Vagina (tissue), 2 donors: ENCODE results near the gene DENND5A. TPM values are rescaled to one million over a fixed set of nuclear protein-coding genes. Genes with fewer than 3 reads are reported as not detected.
"Not testable (repeated sequence)": the region's sequence is repeated elsewhere in the genome, so short reads cannot be mapped to it uniquely, and the experiment has no call there.

Source experiments
- DNase-seq, 2 donors: peaks; one replicate each; pipeline ENCODE4 v3.0.0-alpha.2; 2017; ENCODE audit errors: extremely low spot score in 2 of 2
- H3K27ac ChIP-seq: fragments of 200-600 bp; sonication (generic); one replicate; pipeline ENCODE4 v1.5.1; 2019
- H3K27me3 ChIP-seq: fragments of 200-600 bp; sonication (generic); one replicate; pipeline ENCODE4 v1.5.1; 2019
- H3K36me3 ChIP-seq, 2 donors: fragments of 200-600 bp; sonication (generic); one replicate each; pipeline ENCODE4 v1.5.1; 2017 to 2019
- H3K4me1 ChIP-seq: fragments of 200-600 bp; sonication (generic); one replicate; pipeline ENCODE4 v1.5.1; 2019
- H3K4me3 ChIP-seq, 2 donors: fragments of 200-600 bp; sonication (generic); 1 replicate in 1 of 2; 2 replicates in 1 of 2; pipeline ENCODE4 v1.5.1; 2016 to 2019
- H3K9me3 ChIP-seq: fragments of 200-600 bp; sonication (generic); one replicate; pipeline ENCODE4 v1.5.1; 2019
- POLR2A ChIP-seq, 2 donors: fragments of 450-650 bp; IDR thresholded peaks; one replicate each; pipeline ENCODE4 v1.6.1; 2017; ENCODE audit warnings: antibody characterized with exemption in 2 of 2, mild to moderate bottlenecking in 2 of 2, moderate library complexity in 2 of 2
- POLR2AphosphoS5 ChIP-seq, 2 donors: sonication (generic); formaldehyde crosslinking; IDR thresholded peaks; one replicate each; pipeline ENCODE4 v1.9.0; 2017; ENCODE audit warnings: antibody characterized with exemption in 2 of 2, mild to moderate bottlenecking in 2 of 2, low read depth in 1 of 2; ENCODE audit not compliant: insufficient read depth in 1 of 2
- intact Hi-C: fragments of 100-400 bp; cut with DNase I; formaldehyde crosslinking; loops from one replicate; pipeline ENCODE4 v1.15.1; 2023
- total RNA-seq: library from RNA; depleted of rRNA; stranded (reverse); fragments of >200 nt; gene quantifications from one replicate; pipeline ENCODE4 v1.2.3, GENCODE V29; 2016
- TF ChIP-seq, protein P1 (sequence below), 3 experiments: fragments of 450-650 bp in 2 of 3; fragments of 200-600 bp in 1 of 3; sonication (generic) in 1 of 3; IDR thresholded peaks; one replicate each; pipeline ENCODE4 v1.5.1; 2017 to 2019; ENCODE audit warnings: antibody characterized with exemption in 3 of 3, mild to moderate bottlenecking in 2 of 3, moderate library complexity in 2 of 3

Gene DENND5A
- total RNA-seq, 1 donor from 2014 or later: 82.0 TPM

DNA sequence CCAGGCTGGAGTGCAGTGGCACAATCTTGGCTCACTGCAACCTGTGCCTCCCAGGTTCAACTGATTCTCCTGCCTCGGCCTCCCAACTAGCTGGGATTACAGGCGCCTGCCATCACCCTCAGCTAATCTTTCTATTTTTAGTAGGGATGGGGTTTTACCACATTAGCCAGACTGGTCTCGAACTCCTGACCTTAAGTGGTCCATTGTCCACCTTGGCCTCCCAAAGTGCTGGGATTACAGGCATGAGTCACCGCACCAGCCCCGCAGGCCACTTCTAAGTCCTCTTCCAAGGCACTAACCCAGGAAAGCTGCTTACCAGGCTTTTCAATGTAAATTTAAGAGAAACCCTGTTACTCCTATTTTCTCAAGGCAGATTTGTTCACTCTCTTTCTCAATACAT lies 50.4 kb downstream of the DENND5A start:
- intact Hi-C loops: no loop called here
- TF ChIP-seq POLR2AphosphoS5 (IDR thresholded peaks at IDR 0.05; ENCODE audit: insufficient read depth in 1 of 2, low read depth in 1 of 2) (no peak), POLR2A (IDR thresholded peaks at IDR 0.05) (no peak)
- TF ChIP-seq, protein P1, sequence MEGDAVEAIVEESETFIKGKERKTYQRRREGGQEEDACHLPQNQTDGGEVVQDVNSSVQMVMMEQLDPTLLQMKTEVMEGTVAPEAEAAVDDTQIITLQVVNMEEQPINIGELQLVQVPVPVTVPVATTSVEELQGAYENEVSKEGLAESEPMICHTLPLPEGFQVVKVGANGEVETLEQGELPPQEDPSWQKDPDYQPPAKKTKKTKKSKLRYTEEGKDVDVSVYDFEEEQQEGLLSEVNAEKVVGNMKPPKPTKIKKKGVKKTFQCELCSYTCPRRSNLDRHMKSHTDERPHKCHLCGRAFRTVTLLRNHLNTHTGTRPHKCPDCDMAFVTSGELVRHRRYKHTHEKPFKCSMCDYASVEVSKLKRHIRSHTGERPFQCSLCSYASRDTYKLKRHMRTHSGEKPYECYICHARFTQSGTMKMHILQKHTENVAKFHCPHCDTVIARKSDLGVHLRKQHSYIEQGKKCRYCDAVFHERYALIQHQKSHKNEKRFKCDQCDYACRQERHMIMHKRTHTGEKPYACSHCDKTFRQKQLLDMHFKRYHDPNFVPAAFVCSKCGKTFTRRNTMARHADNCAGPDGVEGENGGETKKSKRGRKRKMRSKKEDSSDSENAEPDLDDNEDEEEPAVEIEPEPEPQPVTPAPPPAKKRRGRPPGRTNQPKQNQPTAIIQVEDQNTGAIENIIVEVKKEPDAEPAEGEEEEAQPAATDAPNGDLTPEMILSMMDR (IDR thresholded peaks at IDR 0.05): no peak
- Histone ChIP-seq H3K36me3 (no peaks in the 10 kb centered on the region), H3K27me3 (no peaks in the 10 kb centered on the region), H3K4me3 (no peak overlapping the region), H3K9me3 (no peaks in the 10 kb centered on the region), H3K27ac (no peak overlapping the region), H3K4me1 (peaks cover 26% of the 10 kb centered on the region)
- DNase-seq: no peak

DNA sequence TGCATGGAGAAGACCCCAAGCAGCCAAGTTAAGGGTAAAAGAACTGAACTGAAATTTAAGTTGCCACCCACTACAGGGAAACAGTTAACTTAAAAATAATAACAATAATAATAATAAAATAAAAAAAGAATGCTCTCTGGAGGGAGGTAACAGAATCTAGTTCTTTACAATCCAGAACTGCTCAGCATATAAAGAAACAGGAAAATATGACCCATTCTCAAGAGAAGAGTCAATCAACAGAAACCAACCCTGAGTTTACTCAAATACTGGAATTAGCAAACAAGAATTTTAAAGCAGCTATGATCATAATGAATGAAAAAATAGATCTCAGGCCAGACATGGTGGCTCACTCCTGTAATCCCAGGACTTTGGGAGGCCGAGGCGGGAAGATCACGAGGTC lies 53.8 kb downstream of the DENND5A start:
- peaks cover 32% of the 10 kb centered on the region for H3K4me1 ChIP-seq
- no peaks in the 10 kb centered on the region for H3K27me3 ChIP-seq
- TF ChIP-seq, protein P1 (IDR thresholded peaks at IDR 0.05): no peak
- TF ChIP-seq POLR2AphosphoS5 (IDR thresholded peaks at IDR 0.05; ENCODE audit: insufficient read depth in 1 of 2, low read depth in 1 of 2): no peak
- TF ChIP-seq POLR2A (IDR thresholded peaks at IDR 0.05): no peak
- DNase-seq: no peak
- H3K4me3 ChIP-seq: no peak overlapping the region
- no peaks in the 10 kb centered on the region for H3K36me3 ChIP-seq
- intact Hi-C loops: no loop called here
- no peak overlapping the region for H3K27ac ChIP-seq
- no peaks in the 10 kb centered on the region for H3K9me3 ChIP-seq

DNA sequence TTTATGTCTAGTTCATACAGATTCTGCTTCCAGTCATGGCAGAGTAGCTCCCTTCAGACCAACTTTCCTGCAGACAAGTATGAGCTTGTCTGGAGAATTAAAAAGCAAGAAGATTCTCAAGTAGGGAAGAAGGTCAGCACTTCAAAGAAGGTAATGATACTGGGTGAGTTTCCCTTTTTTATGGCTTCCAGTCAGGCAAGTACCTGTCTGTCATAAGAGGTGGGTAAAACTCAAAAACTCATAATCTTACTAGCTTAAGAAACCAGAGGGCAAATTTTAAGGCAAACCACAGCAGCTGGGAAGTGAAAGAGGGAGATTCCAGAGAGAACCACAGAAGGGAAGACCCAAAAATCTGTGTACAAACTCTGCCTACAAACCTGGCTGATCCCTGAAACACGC lies 54.2 kb downstream of the DENND5A start:
- no peak for TF ChIP-seq POLR2A (IDR thresholded peaks at IDR 0.05)
- TF ChIP-seq, protein P1 (IDR thresholded peaks at IDR 0.05): no peak
- no peak for TF ChIP-seq POLR2AphosphoS5 (IDR thresholded peaks at IDR 0.05; ENCODE audit: insufficient read depth in 1 of 2, low read depth in 1 of 2)
- Histone ChIP-seq H3K4me3 (no peak overlapping the region), H3K27me3 (no peaks in the 10 kb centered on the region), H3K4me1 (peaks cover 32% of the 10 kb centered on the region), H3K36me3 (no peaks in the 10 kb centered on the region), H3K27ac (no peak overlapping the region), H3K9me3 (no peaks in the 10 kb centered on the region)
- no peak for DNase-seq
- intact Hi-C loops: no loop called here

DNA sequence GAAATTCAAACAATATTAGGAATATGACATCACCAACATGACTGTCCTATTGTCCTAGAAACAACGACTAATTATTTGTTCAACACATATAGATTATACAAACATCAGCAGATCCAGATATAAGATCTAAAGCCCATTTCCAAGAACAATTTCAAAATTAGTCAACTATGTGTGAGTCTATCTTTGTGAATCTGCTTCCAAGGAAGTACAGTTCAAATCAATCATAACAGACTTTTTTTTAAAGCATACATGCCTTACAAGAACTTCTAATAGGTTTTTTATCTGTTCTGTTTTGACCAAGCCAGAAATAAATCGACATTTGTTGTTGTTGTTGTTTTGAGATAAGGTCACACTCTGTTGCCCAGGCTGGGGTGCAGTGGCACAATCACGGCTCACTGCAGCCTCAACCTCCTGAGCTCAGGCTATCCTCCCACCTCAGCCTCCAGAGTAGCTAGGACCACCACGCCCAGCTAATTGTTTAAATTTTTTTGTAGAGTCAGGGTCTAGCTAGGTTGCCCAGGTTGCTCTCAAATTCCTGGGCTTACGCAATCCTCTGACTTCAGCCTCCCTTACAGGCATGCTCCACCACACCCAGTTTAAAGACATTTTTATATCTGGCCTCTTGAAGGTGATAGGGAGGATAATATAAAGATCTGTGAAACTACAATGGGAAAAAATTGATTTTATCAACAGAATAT lies 54.8 kb downstream of the DENND5A start:
- no peak for DNase-seq
- Histone ChIP-seq H3K27me3 (no peaks in the 10 kb centered on the region), H3K9me3 (no peaks in the 10 kb centered on the region), H3K27ac (no peak overlapping the region), H3K4me1 (peaks cover 31% of the 10 kb centered on the region), H3K4me3 (no peak overlapping the region), H3K36me3 (no peaks in the 10 kb centered on the region)
- no peak for TF ChIP-seq POLR2A (IDR thresholded peaks at IDR 0.05)
- TF ChIP-seq, protein P1 (IDR thresholded peaks at IDR 0.05): no peak
- TF ChIP-seq POLR2AphosphoS5 (IDR thresholded peaks at IDR 0.05; ENCODE audit: insufficient read depth in 1 of 2, low read depth in 1 of 2): no peak
- intact Hi-C loops: no loop called here

DNA sequence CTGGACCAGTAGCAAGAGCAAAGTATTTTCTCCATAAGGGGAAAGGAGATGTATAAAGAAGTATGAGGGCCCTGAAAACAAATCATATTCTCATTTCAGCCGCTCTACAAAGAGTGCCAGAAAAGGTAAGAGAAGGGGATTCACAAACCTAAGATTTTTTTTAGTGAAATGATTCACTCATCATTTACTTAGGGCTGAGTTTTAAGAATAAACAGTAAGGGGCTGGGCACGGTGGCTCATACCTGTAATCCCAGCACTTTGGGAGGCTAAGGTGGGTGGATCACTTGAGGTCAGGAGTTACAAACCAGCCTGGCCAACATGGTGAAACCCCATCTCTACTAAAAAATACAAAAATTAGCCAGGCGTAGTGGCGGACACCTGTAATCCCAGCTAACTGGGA lies 55.5 kb downstream of the DENND5A start:
- H3K9me3 ChIP-seq, H3K36me3 ChIP-seq, H3K27me3 ChIP-seq, DNase-seq, H3K27ac ChIP-seq, H3K4me3 ChIP-seq, intact Hi-C loops: not testable (repeated sequence)
- peaks cover 23% of the 10 kb centered on the region for H3K4me1 ChIP-seq
